Breast epithelium (tissue), 4 donors: ENCODE results near the gene ICOSLG. TPM values are rescaled to one million over a fixed set of nuclear protein-coding genes. Genes with fewer than 3 reads are reported as not detected.

Source experiments
- DNase-seq, 2 donors: peaks; one replicate each; pipeline ENCODE4 v3.0.0-alpha.2; 2019; ENCODE audit warnings: low spot score in 2 of 2
- H3K27ac ChIP-seq, 2 donors: fragments of 200-600 bp; sonication (generic) in 1 of 2; one replicate each; pipeline ENCODE4 v1.5.1; 2016 to 2019; ENCODE audit warnings: mild to moderate bottlenecking in 1 of 2
- H3K27me3 ChIP-seq, 2 donors: fragments of 200-600 bp; sonication (generic) in 1 of 2; one replicate each; pipeline versions ENCODE4 v1.5.1 to v1.6.0; 2017 to 2019; ENCODE audit warnings: control low read depth in 1 of 2, mild to moderate bottlenecking in 1 of 2
- H3K36me3 ChIP-seq: fragments of 200-600 bp; one replicate; pipeline ENCODE4 v1.5.1; 2019
- H3K4me1 ChIP-seq, 2 donors: fragments of 200-600 bp; sonication (generic); one replicate each; pipeline ENCODE4 v1.5.1; 2016 to 2019; ENCODE audit warnings: control low read depth in 1 of 2
- H3K4me3 ChIP-seq, 3 donors: fragments of 200-600 bp; sonication (generic); 1 replicate in 2 of 3; 2 replicates in 1 of 3; pipeline ENCODE4 v1.5.1; 2016 to 2019; ENCODE audit warnings: mild to moderate bottlenecking in 3 of 3, moderate library complexity in 2 of 3
- H3K9me3 ChIP-seq, 2 donors: fragments of 200-600 bp; sonication (generic) in 1 of 2; one replicate each; pipeline ENCODE4 v1.5.1; 2016 to 2019; ENCODE audit warnings: control low read depth in 1 of 2
- CTCF ChIP-seq, 3 donors: fragments of 450-650 bp; IDR thresholded peaks; one replicate each; pipeline ENCODE4 v1.5.1; 2016 to 2017; ENCODE audit warnings: antibody characterized with exemption in 3 of 3, mild to moderate bottlenecking in 3 of 3, moderate library complexity in 3 of 3
- POLR2A ChIP-seq: fragments of 450-650 bp; IDR thresholded peaks from one replicate; pipeline ENCODE4 v1.6.1; 2016; ENCODE audit warnings: antibody characterized with exemption, mild to moderate bottlenecking, moderate library complexity
- POLR2AphosphoS5 ChIP-seq, 3 donors: sonication (generic); formaldehyde crosslinking; IDR thresholded peaks; one replicate each; pipeline ENCODE4 v1.6.1; 2017; ENCODE audit warnings: antibody characterized with exemption in 3 of 3
- intact Hi-C: fragments of 100-400 bp; cut with DNase I; formaldehyde crosslinking; loops from one replicate; pipeline ENCODE4 v1.15.1; 2023; ENCODE audit warnings: low total_unique reads
- total RNA-seq, 3 donors: library from RNA; depleted of rRNA; stranded (reverse); fragments of >200 nt; gene quantifications; one replicate each; pipeline ENCODE4 v1.1.0, GENCODE V29; 2016

The ICOSLG gene
- total RNA-seq, 3 donors from 2014 or later: 0.80 to 4.2 (median 2.6) TPM

GRCh38 chr21:44281801-44282200, 41.1 kb upstream of the ICOSLG start:
- Histone ChIP-seq H3K36me3 (no peaks in the 10 kb centered on the region), H3K4me3 (no peak overlapping the region), H3K4me1 (no peaks in the 10 kb centered on the region), H3K27ac (no peak overlapping the region), H3K27me3 (peaks cover 0 to 18% of the 10 kb centered on the region in 2 donors), H3K9me3 (no peaks in the 10 kb centered on the region)
- DNase-seq: no peak
- intact Hi-C loops: no loop called here
- TF ChIP-seq POLR2AphosphoS5 (IDR thresholded peaks at IDR 0.05): no peak
- no peak for TF ChIP-seq POLR2A
- no peak for TF ChIP-seq CTCF (IDR thresholded peaks at IDR 0.05)

GRCh38 chr21:44279354-44280260, 38.9 kb upstream of the ICOSLG start:
- intact Hi-C loops: no loop called here
- no peak for DNase-seq
- H3K4me3 ChIP-seq: no peak overlapping the region

GRCh38 chr21:44275041-44275440, 34.3 kb upstream of the ICOSLG start:
- no peak for DNase-seq
- Histone ChIP-seq H3K36me3 (no peaks in the 10 kb centered on the region), H3K27ac (no peak overlapping the region), H3K9me3 (no peaks in the 10 kb centered on the region), H3K27me3 (no peaks in the 10 kb centered on the region), H3K4me3 (no peak overlapping the region), H3K4me1 (no peaks in the 10 kb centered on the region)
- no peak for TF ChIP-seq CTCF (IDR thresholded peaks at IDR 0.05)
- TF ChIP-seq POLR2A: no peak
- TF ChIP-seq POLR2AphosphoS5 (IDR thresholded peaks at IDR 0.05): no peak
- intact Hi-C loops: no loop called here

More at GRCh38 chr21:44279354-44280260, 38.9 kb upstream of the ICOSLG start:
- Histone ChIP-seq H3K4me1 (no peaks in the 10 kb centered on the region), H3K27ac (no peak overlapping the region), H3K27me3 (no peaks in the 10 kb centered on the region), H3K36me3 (no peaks in the 10 kb centered on the region), H3K9me3 (no peaks in the 10 kb centered on the region)
- TF ChIP-seq POLR2AphosphoS5 (IDR thresholded peaks at IDR 0.05): no peak

GRCh38 chr21:44273046-44273445, 32.3 kb upstream of the ICOSLG start:
- intact Hi-C loops: no loop called here
- H3K4me1 ChIP-seq: no peaks in the 10 kb centered on the region

GRCh38 chr21:44272284-44272858, 31.6 kb upstream of the ICOSLG start:
- no peaks in the 10 kb centered on the region for H3K9me3 ChIP-seq
- intact Hi-C loops: no loop called here
- no peaks in the 10 kb centered on the region for H3K27me3 ChIP-seq
- no peak overlapping the region for H3K27ac ChIP-seq
- no peaks in the 10 kb centered on the region for H3K36me3 ChIP-seq
- no peak for TF ChIP-seq CTCF (IDR thresholded peaks at IDR 0.05)
- no peak for TF ChIP-seq POLR2AphosphoS5 (IDR thresholded peaks at IDR 0.05)
- TF ChIP-seq POLR2A: no peak
- no peak overlapping the region for H3K4me3 ChIP-seq
- no peaks in the 10 kb centered on the region for H3K4me1 ChIP-seq
- no peak for DNase-seq

More at GRCh38 chr21:44273046-44273445, 32.3 kb upstream of the ICOSLG start:
- Histone ChIP-seq H3K27me3 (no peaks in the 10 kb centered on the region), H3K9me3 (no peaks in the 10 kb centered on the region), H3K4me3 (no peak overlapping the region), H3K27ac (no peak overlapping the region), H3K36me3 (no peaks in the 10 kb centered on the region)
- DNase-seq: no peak
- TF ChIP-seq CTCF (IDR thresholded peaks at IDR 0.05) (no peak), POLR2A (no peak), POLR2AphosphoS5 (IDR thresholded peaks at IDR 0.05) (no peak)
